Measurements from ENCODE around the gene CYP26C1. TPM values are rescaled to one million over a fixed set of nuclear protein-coding genes. Genes with fewer than 3 reads are reported as not detected.

Gene CYP26C1
- total and polyA plus RNA-seq, 2 of the 13 experiments (the other 11 are each of a cell fraction or from before 2014, with no cell fraction given) = 0.02 TPM; not detected in 1

GRCh38 chr10:93070378-93071176 lies 10.0 kb downstream of the CYP26C1 start (continued):
- TF ChIP-seq TEAD2 (CRISPR knock-in tag; IDR thresholded peaks at IDR 0.05) (no peak), ZNF577 (CRISPR knock-in tag; IDR thresholded peaks at IDR 0.05; ENCODE audit: borderline replicate concordance, low read depth) (no peak), ZNF761 (CRISPR knock-in tag; conservative IDR thresholded peaks at IDR 0.05) (no peak), RCOR2 (CRISPR knock-in tag; IDR thresholded peaks at IDR 0.05) (no peak), RNF219 (CRISPR knock-in tag; IDR thresholded peaks at IDR 0.05) (no peak), GRHL1 (CRISPR knock-in tag; conservative IDR thresholded peaks at IDR 0.05) (no peak), U2AF1 (optimal IDR thresholded peaks at IDR 0.05; ENCODE audit: low read depth, low read length) (no peak), ZNF235 (CRISPR knock-in tag; IDR thresholded peaks at IDR 0.05; ENCODE audit: borderline replicate concordance) (no peak)

- Histone ChIP-seq H3K27me3 (ENCODE audit: control insufficient read depth in 1 of 2, insufficient read depth in 2 of 2, low read length in 2 of 2) (peaks cover 11 to 62% of the 10 kb centered on the region in 2 experiments), H2AFZ (ENCODE audit: low read length) (no peak overlapping the region), H3K9me3 (ENCODE audit: low read length) (no peaks in the 10 kb centered on the region), H3K27ac (ENCODE audit: extremely low read length, insufficient read depth, low read length) (no peak overlapping the region), H3K36me3 (replicated peaks in 1 of 2; ENCODE audit: control insufficient read depth in 1 of 2, insufficient read depth in 2 of 2, low read length in 2 of 2) (no peaks in the 10 kb centered on the region), H3K4me2 (ENCODE audit: low read depth, low read length) (peak overlapping the region; percentile 89), H3K79me2 (ENCODE audit: insufficient read depth, low read length) (no peaks in the 10 kb centered on the region), H4K20me1 (ENCODE audit: insufficient read depth, low read length) (no peaks in the 10 kb centered on the region), H3K4me3 (replicated peaks in 1 of 3; ENCODE audit: insufficient read depth in 1 of 3, low read depth in 2 of 3, low read length in 3 of 3) (peak overlapping the region in 2 of 3 experiments; percentile 33 to 58; a peak in 2 of 6 replicates), H3K4me1 (ENCODE audit: insufficient read depth, low read length) (peaks cover 29% of the 10 kb centered on the region), H3K9ac (ENCODE audit: insufficient read depth, low read depth, low read length) (no peak overlapping the region)
- TF ChIP-seq PRDM4 (CRISPR knock-in tag; IDR thresholded peaks at IDR 0.05; ENCODE audit: borderline replicate concordance) = no peak
- no peak for TF ChIP-seq ZNF724P (CRISPR knock-in tag; IDR thresholded peaks at IDR 0.05; ENCODE audit: borderline replicate concordance)
- no peak for TF ChIP-seq ZNF235 (CRISPR knock-in tag; IDR thresholded peaks at IDR 0.05; ENCODE audit: borderline replicate concordance)
- no peak for TF ChIP-seq SMAD3 (CRISPR knock-in tag; IDR thresholded peaks at IDR 0.05)
- TF ChIP-seq ASH2L (IDR thresholded peaks at IDR 0.05; ENCODE audit: insufficient read length, low read depth, low read length) = peak; percentile 1
- in situ Hi-C loops (cut with HindIII; ENCODE audit: extremely low pct_ligation_motif_present, low pct_unique_long_range_greater_than_20kb) = loop anchor here (10.0 kb wide), 1 partner anchor 224 kb away; no protein-coding TSS in a partner anchor
- FAIRE-seq = no peak
- no TSS peak for BruUV-seq (replicated peaks)
- ChIA-PET POLR2A (no interaction called here), CTCF (ENCODE audit: low intra/inter-chr PET ratio, low total read pairs) (no interaction called here)
- no peak for ATAC-seq
- intact Hi-C loops (cut with micrococcal nuclease; ENCODE audit: unreplicated experiment) = loop anchor here (5.0 to 10.0 kb wide), 2 partner anchors 186 to 286 kb away; no protein-coding TSS in a partner anchor
- 34% methylated on average over 7 of the region's 7 CpGs for WGBS (ENCODE audit: low lambda C conversion rate)
- DNase-seq (ENCODE audit: low spot score) = no peak
Measured at GRCh38 chr10:93071177-93071472, 10.5 kb downstream of the CYP26C1 start.
